ENCODE measurements around the gene TANC1.

TANC1 gene

DNA sequence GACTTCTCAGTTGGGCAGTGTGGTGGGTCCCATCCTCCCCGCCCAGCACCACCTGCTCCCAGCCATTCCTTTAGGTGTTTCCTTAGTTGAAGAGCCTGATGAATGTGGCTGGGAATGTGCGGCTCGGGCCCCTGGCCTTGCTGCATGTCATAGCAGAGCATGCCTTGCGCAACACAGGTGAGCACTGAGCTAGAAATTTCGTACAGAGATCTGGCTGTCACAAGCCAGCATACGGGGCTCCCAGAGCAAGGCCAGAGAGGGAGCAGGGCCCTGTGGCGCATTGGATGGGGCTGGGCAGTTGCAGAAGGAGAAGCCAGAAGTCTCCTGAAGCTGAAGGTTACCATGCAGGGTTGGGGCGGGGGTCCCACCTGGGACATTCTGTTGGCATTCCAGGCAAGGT lies 188.4 kb downstream of the TANC1 start:
- no peak for TF ChIP-seq CTCF (IDR thresholded peaks at IDR 0.05; ENCODE audit: low read depth, low read length, missing control alignments)
- H3K4me3 ChIP-seq (ENCODE audit: low read depth, low read length) = no peak overlapping the region
- no peak for DNase-seq (ENCODE audit: low read depth)

DNA sequence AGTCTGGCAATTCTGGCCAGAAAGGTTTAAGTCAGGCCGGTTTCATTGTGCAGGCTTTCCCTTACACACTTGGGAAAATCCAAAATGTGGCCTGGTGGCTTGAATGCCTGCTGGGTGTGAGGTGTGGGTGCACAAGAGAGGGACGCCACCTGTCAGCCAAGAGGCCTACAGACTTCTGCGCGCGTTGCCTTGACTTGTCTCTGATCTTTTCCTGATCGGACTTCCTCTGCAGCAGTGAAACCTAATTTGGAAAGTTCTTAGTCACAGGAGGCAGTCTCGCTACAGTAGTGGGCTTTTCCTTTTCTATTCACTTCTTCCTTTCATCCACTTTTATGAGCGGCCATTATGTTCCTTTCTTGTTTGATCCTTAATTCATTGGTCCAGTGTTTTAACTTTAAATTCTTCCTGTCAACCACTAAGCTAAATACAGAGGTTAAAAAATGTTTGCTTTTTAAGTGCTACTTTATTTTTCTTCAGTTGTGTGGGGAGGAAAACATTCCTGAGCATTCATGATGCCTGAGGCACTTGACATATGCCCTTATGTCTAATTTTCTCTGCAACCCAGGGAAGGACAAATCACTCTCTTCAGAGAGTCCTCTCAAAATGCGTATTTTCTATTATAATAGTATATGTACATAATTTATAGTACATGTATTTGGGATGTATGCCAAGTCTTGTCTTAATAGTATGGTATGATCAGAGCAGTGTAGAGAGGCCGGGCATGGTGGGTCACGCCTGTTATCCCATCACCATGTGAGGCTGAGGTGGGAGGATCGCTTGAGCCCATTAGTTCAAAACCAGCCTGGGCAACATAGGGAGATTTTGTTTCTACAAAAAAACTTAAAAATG lies 189.1 kb downstream of the TANC1 start:
- no peak for DNase-seq (ENCODE audit: low read depth)
- TF ChIP-seq CTCF (IDR thresholded peaks at IDR 0.05; ENCODE audit: low read depth, low read length, missing control alignments) = no peak
- H3K4me3 ChIP-seq (ENCODE audit: low read depth, low read length) = no peak overlapping the region

- no peak overlapping the region for H3K4me3 ChIP-seq (ENCODE audit: low read depth, low read length)
- no peak for TF ChIP-seq CTCF (IDR thresholded peaks at IDR 0.05; ENCODE audit: low read depth, low read length, missing control alignments)
- no peak for DNase-seq (ENCODE audit: low read depth)
These were observed 192.0 kb downstream of the TANC1 start for GRCh38 chr2:159160412-159160811.

GRCh38 chr2:159160954-159161353 lies 192.5 kb downstream of the TANC1 start:
- no peak for TF ChIP-seq CTCF (IDR thresholded peaks at IDR 0.05; ENCODE audit: low read depth, low read length, missing control alignments)
- no peak overlapping the region for H3K4me3 ChIP-seq (ENCODE audit: low read depth, low read length)

GRCh38 chr2:159163930-159164329 lies 195.5 kb downstream of the TANC1 start:
- DNase-seq (ENCODE audit: low read depth) = no peak
- TF ChIP-seq CTCF (IDR thresholded peaks at IDR 0.05; ENCODE audit: low read depth, low read length, missing control alignments) = no peak
- H3K4me3 ChIP-seq (ENCODE audit: low read depth, low read length) = no peak overlapping the region

More at GRCh38 chr2:159160954-159161353, 192.5 kb downstream of the TANC1 start:
- DNase-seq (ENCODE audit: low read depth) = no peak

DNA sequence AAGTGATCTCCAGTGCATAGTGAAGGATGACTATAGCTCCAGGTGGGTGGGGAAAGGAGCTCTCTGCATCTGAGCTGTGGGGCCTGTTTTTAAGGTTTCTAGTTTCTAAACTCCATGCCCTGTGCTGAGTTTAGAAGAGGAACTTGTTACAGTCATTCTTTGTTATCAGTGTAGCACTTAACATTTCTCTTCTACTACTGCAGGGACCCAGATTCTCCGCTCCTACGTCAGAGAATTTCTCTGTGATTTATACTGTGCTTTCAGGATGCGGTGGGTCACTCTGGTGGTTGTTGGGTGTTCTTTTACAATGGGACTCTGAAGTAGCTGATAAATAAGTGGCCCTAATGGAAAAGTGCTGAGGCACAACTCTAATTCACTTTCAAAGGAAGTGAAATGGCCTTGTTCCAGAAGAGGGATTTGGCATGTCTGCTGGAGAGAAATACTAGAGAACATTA lies 196.0 kb downstream of the TANC1 start:
- no peak for TF ChIP-seq CTCF (IDR thresholded peaks at IDR 0.05; ENCODE audit: low read depth, low read length, missing control alignments)
- H3K4me3 ChIP-seq (ENCODE audit: low read depth, low read length) = no peak overlapping the region
- DNase-seq (ENCODE audit: low read depth) = no peak

DNA sequence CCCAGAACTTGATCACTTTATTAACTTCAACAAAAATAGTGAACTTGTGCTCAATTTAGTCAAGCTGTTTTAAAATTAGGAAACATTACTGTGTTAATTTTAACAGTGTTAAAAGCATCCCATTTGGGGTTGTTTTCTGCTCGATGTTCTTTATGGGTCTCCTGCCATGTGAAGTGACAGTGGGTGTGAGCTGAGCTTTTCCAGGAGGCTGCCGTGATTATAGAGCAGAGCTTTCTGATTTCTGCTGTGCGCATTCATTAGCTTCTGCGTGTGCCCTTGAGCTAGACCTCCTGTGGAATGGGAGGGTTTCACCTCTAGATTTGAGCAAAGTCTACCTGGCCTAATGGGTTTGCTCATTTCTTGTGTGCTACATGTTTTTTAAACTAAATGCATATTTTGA lies 196.6 kb downstream of the TANC1 start:
- no peak overlapping the region for H3K4me3 ChIP-seq (ENCODE audit: low read depth, low read length)
- no peak for DNase-seq (ENCODE audit: low read depth)

More for the DNA sequence above, 196.6 kb downstream of the TANC1 start:
- TF ChIP-seq CTCF (IDR thresholded peaks at IDR 0.05; ENCODE audit: low read depth, low read length, missing control alignments) = no peak

Data from GM12864 (cell line).